ENCODE measurements around the gene PFKL. TPM values are rescaled to one million over a fixed set of nuclear protein-coding genes. Genes with fewer than 3 reads are reported as not detected.
A peak's percentile ranks its signal among the peaks of the same experiment; 100 is the strongest.

PFKL gene
- total RNA-seq, 5 donors from 2014 or later (not counting 1 experiment from before 2014, with no cell fraction given) = 125 to 200 (median 162) TPM

DNA sequence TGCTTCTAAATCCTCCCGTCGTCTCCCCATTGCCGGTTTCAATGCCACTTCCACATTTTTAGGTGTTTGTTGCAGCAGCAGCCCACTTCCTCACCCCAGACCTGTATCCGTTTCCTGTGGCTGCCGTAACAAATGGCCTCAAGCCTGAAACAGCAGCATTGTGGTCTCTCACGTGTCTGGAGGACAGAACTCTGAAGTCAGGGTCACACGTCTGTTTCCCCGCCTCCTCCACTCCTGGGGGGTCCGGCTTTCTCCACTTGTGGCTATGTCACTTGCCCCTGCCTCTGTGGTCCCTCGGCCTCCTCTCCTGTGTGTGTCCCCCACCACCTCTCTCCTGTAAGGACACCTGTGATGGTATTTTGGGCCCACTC is 75.4 kb downstream of the PFKL start:
- 8% methylated on average over 10 of the region's 10 CpGs for WGBS (ENCODE audit: insufficient coverage)
- peak overlapping the region; percentile 1 to 59 (median 18) for H3K4me3 Mint-ChIP-seq
- H3K9me3 Mint-ChIP-seq = no peaks in the 10 kb centered on the region
- no peaks in the 10 kb centered on the region for H3K27me3 Mint-ChIP-seq
- peaks cover 14 to 31% (median 23%) of the 10 kb centered on the region in 3 donors for H3K4me1 Mint-ChIP-seq
- ChIA-PET POLR2A (no interaction called here), CTCF (interaction anchor here in 1 of 2 donors (1.0 kb wide), 1 partner anchor 101 kb away, joined by 3 read pairs; no protein-coding TSS in a partner anchor)
- peak overlapping the region in 1 of 2 donors; percentile 48 for H3K27ac Mint-ChIP-seq
- Histone ChIP-seq H3K27me3 (replicated peaks in 1 of 2; ENCODE audit: control insufficient read depth in 2 of 2, extremely low read depth in 1 of 2, insufficient read depth in 2 of 2, low read length in 1 of 2) (peaks cover 0 to 18% of the 10 kb centered on the region in 2 experiments), H3K9me3 (no peaks in the 10 kb centered on the region), H3K27ac (ENCODE audit: low read length) (no peak overlapping the region), H3K4me3 (ENCODE audit: control insufficient read depth in 1 of 2, extremely low read depth in 1 of 2, low read length in 1 of 2) (peak overlapping the region in 1 of 2 donors; percentile 12), H3K36me3 (ENCODE audit: control insufficient read depth in 2 of 2, extremely low read depth in 1 of 2, insufficient read depth in 1 of 2, low read length in 1 of 2) (no peaks in the 10 kb centered on the region), H3K4me1 (ENCODE audit: control insufficient read depth in 1 of 2, extremely low read depth in 1 of 2, insufficient read depth in 2 of 2, low read length in 2 of 2) (peaks cover 7 to 33% of the 10 kb centered on the region in 2 experiments)
- DNase-seq = peak in 29 of 35 experiments; percentile 14 to 62 (median 34)
- ATAC-seq (replicated peaks in 1 of 4) = peak; percentile 36 to 77 (median 58)
- H3K36me3 Mint-ChIP-seq = peaks cover 4% of the 10 kb centered on the region

DNA sequence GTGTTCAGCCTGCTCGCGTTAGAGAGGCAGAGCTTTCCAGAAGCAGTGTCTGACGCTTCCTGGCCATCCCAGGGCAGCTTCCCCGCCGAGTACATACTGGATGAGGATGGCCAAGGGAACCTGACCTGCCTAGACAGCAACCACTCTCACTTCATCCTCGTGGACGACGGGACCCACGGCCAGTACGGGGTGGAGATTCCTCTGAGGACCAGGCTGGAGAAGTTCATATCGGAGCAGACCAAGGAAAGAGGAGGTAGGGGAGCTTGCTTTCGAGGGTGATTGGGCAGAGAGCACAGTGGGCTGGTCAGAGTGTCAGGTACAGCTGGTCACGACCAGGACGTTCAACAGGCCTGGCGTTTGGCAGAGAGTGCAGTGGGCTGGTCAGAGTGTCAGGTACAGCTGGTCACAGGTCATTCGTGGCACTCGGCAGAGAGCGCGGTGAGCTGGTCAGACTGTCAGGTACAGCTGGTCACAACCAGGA is 75.9 kb downstream of the PFKL start:
- DNase-seq (no peak), ATAC-seq (replicated peaks in 1 of 4) (no peak)
- H3K4me3 Mint-ChIP-seq = peak overlapping the region in 1 of 3 donors; percentile 59
- no peaks in the 10 kb centered on the region for H3K9me3 Mint-ChIP-seq
- Histone ChIP-seq H3K27ac (ENCODE audit: low read length) (no peak overlapping the region), H3K4me3 (ENCODE audit: control insufficient read depth in 1 of 2, extremely low read depth in 1 of 2, low read length in 1 of 2) (no peak overlapping the region), H3K9me3 (no peaks in the 10 kb centered on the region), H3K27me3 (replicated peaks in 1 of 2; ENCODE audit: control insufficient read depth in 2 of 2, extremely low read depth in 1 of 2, insufficient read depth in 2 of 2, low read length in 1 of 2) (peaks cover 0 to 18% of the 10 kb centered on the region in 2 experiments), H3K36me3 (ENCODE audit: control insufficient read depth in 2 of 2, extremely low read depth in 1 of 2, insufficient read depth in 1 of 2, low read length in 1 of 2) (no peaks in the 10 kb centered on the region), H3K4me1 (ENCODE audit: control insufficient read depth in 1 of 2, extremely low read depth in 1 of 2, insufficient read depth in 2 of 2, low read length in 2 of 2) (peaks cover 7 to 33% of the 10 kb centered on the region in 2 experiments)
- peaks cover 16 to 31% (median 23%) of the 10 kb centered on the region in 3 donors for H3K4me1 Mint-ChIP-seq
- H3K27me3 Mint-ChIP-seq = no peaks in the 10 kb centered on the region
- POLR2A ChIA-PET = no interaction called here
- CTCF ChIA-PET = interaction anchor here in 1 of 2 donors (1.0 kb wide), 1 partner anchor 100 kb away, joined by 3 read pairs; no protein-coding TSS in a partner anchor
- H3K27ac Mint-ChIP-seq = no peak overlapping the region
- H3K36me3 Mint-ChIP-seq = peaks cover 4% of the 10 kb centered on the region
- WGBS (ENCODE audit: insufficient coverage) = 88% methylated on average over 13 of the region's 19 CpGs

DNA sequence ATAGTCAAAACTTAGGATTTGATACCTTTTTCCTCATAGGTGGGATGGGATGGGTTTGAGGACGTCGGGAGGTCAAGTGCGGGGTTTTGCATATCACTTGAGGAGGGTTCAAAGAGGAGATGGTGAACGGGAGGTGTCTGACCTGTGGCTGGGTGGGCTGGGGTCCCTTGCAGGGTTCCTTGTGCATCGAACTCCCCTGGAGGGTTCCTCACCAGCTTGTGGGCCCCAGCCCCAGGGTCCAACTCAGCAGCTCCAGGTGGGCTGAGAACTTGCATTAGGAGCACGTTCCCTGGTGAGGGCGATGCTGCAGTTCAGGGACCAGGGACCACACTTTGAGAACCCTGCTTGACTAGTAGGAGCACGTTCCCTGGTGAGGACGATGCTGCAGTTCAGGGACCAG is 76.8 kb downstream of the PFKL start:
- H3K36me3 Mint-ChIP-seq = peaks cover 4% of the 10 kb centered on the region
- no peak overlapping the region for H3K27ac Mint-ChIP-seq
- H3K27me3 Mint-ChIP-seq = no peaks in the 10 kb centered on the region
- H3K4me1 Mint-ChIP-seq = peaks cover 18 to 31% (median 23%) of the 10 kb centered on the region in 3 donors
- peaks cover 7 to 33% of the 10 kb centered on the region in 2 experiments for H3K4me1 ChIP-seq (ENCODE audit: control insufficient read depth in 1 of 2, extremely low read depth in 1 of 2, insufficient read depth in 2 of 2, low read length in 2 of 2)
- ChIA-PET POLR2A (no interaction called here), CTCF (interaction anchor here in 1 of 2 donors (0.8 kb wide), 1 partner anchor 519 kb away, joined by 3 read pairs; no protein-coding TSS in a partner anchor)
- H3K9me3 Mint-ChIP-seq = no peaks in the 10 kb centered on the region
- H3K27me3 ChIP-seq (replicated peaks in 1 of 2; ENCODE audit: control insufficient read depth in 2 of 2, extremely low read depth in 1 of 2, insufficient read depth in 2 of 2, low read length in 1 of 2) = peaks cover 0 to 18% of the 10 kb centered on the region in 2 experiments
- no peaks in the 10 kb centered on the region for H3K36me3 ChIP-seq (ENCODE audit: control insufficient read depth in 2 of 2, extremely low read depth in 1 of 2, insufficient read depth in 1 of 2, low read length in 1 of 2)
- no peak overlapping the region for H3K27ac ChIP-seq (ENCODE audit: low read length)
- no peak overlapping the region for H3K4me3 Mint-ChIP-seq
- no peak overlapping the region for H3K4me3 ChIP-seq (ENCODE audit: control insufficient read depth in 1 of 2, extremely low read depth in 1 of 2, low read length in 1 of 2)
- 93% methylated on average over 9 of the region's 9 CpGs for WGBS (ENCODE audit: insufficient coverage)
- DNase-seq (no peak), ATAC-seq (replicated peaks in 1 of 4) (no peak)
- H3K9me3 ChIP-seq = no peaks in the 10 kb centered on the region

Other genes with a start within 250 kb of the PFKL start
- gene PWP2, start 192.7 kb upstream of the PFKL start, total RNA-seq = 10 to 100 TPM in 4 of 5 donors, 1 to 10 TPM in 1; 8.9 to 39.3 (median 12.3) TPM
- 10 to 100 TPM; 12.3 to 75.0 (median 21.1) TPM for gene GATD3, start 166.4 kb upstream of the PFKL start, total RNA-seq
- 10 to 100 TPM in 3 of 5 donors, 1 to 10 TPM in 2; 7.9 to 16.7 (median 10.1) TPM for gene ICOSLG, start 59.1 kb upstream of the PFKL start, total RNA-seq
- not detected for gene DNMT3L, start 38.2 kb upstream of the PFKL start, total RNA-seq
- gene AIRE, start 14.2 kb upstream of the PFKL start, total RNA-seq = 1 to 10 TPM in 1 of 5 donors, under 1 TPM in 3, not detected in 1; 0.10 to 1.2 (median 0.47) TPM
- gene CFAP410, start 39.3 kb downstream of the PFKL start, total RNA-seq = 10 to 100 TPM; 58.8 to 72.1 (median 60.8) TPM
- 1 to 10 TPM; 1.2 to 8.6 (median 3.6) TPM for gene TRPM2, start 53.6 kb downstream of the PFKL start, total RNA-seq
- 1 to 10 TPM in 2 of 5 donors, under 1 TPM in 3; 0.76 to 2.2 (median 0.98) TPM for gene LRRC3, start 155.5 kb downstream of the PFKL start, total RNA-seq
- gene KRTAP10-1, start 240.1 kb downstream of the PFKL start, total RNA-seq = not detected